ENCODE data around the gene SYTL2. TPM values are rescaled to one million over a fixed set of nuclear protein-coding genes. Genes with fewer than 3 reads are reported as not detected.
"Not testable (repeated sequence)": the region's sequence is repeated elsewhere in the genome, so short reads cannot be mapped to it uniquely, and the experiment has no call there.

SYTL2 gene
- total RNA-seq, 5 donors from 2014 or later (not counting 1 experiment from before 2014, with no cell fraction given), result 19.8 to 85.4 (median 31.3) TPM

GRCh38 chr11:85656777-85657176, 154.2 kb downstream of the SYTL2 start:
- Histone ChIP-seq H3K4me3 (ENCODE audit: control insufficient read depth in 1 of 2, extremely low read depth in 1 of 2, low read length in 1 of 2) (no peak overlapping the region), H3K36me3 (ENCODE audit: control insufficient read depth in 2 of 2, extremely low read depth in 1 of 2, insufficient read depth in 1 of 2, low read length in 1 of 2) (peaks cover under 1 to 42% of the 10 kb centered on the region in 2 donors), H3K9me3 (no peaks in the 10 kb centered on the region), H3K27ac (ENCODE audit: low read length) (no peak overlapping the region), H3K27me3 (replicated peaks in 1 of 2; ENCODE audit: control insufficient read depth in 2 of 2, extremely low read depth in 1 of 2, insufficient read depth in 2 of 2, low read length in 1 of 2) (no peaks in the 10 kb centered on the region), H3K4me1 (ENCODE audit: control insufficient read depth in 1 of 2, extremely low read depth in 1 of 2, insufficient read depth in 2 of 2, low read length in 2 of 2) (peaks cover 0 to 11% of the 10 kb centered on the region in 2 experiments)
- Mint-ChIP-seq H3K4me3 (no peak overlapping the region), H3K36me3 (peaks cover 43% of the 10 kb centered on the region), H3K4me1 (peaks cover 48 to 60% (median 59%) of the 10 kb centered on the region in 3 donors), H3K9me3 (no peaks in the 10 kb centered on the region), H3K27ac (peak overlapping the region in 1 of 2 donors; percentile 52), H3K27me3 (no peaks in the 10 kb centered on the region)
- no peak for ATAC-seq (replicated peaks in 1 of 4)
- no CpG with 5 or more reads among the region's 1 CpG for WGBS (ENCODE audit: insufficient coverage)
- ChIA-PET CTCF (interaction anchor here (0.7 to 3.6 kb wide), 2 partner anchors 9 to 611 kb away, joined by 3 to 10 read pairs; partner anchors contain the start of gene TMEM126A (in 1 of the 2)), POLR2A (interaction anchor here in 1 of 2 donors (1.1 kb wide), 1 partner anchor 9 kb away, joined by 6 read pairs; the partner anchor contains the start of gene TMEM126A)
- DNase-seq, result no peak

GRCh38 chr11:85654343-85654742, 156.6 kb downstream of the SYTL2 start:
- CTCF ChIA-PET; H3K27ac ChIP-seq (ENCODE audit: low read length); H3K27me3 Mint-ChIP-seq; H3K9me3 Mint-ChIP-seq; ATAC-seq (replicated peaks in 1 of 4); H3K27me3 ChIP-seq (replicated peaks in 1 of 2; ENCODE audit: control insufficient read depth in 2 of 2, extremely low read depth in 1 of 2, insufficient read depth in 2 of 2, low read length in 1 of 2); H3K4me3 Mint-ChIP-seq; DNase-seq; H3K4me3 ChIP-seq (ENCODE audit: control insufficient read depth in 1 of 2, extremely low read depth in 1 of 2, low read length in 1 of 2); H3K4me1 ChIP-seq (ENCODE audit: control insufficient read depth in 1 of 2, extremely low read depth in 1 of 2, insufficient read depth in 2 of 2, low read length in 2 of 2); H3K9me3 ChIP-seq; H3K27ac Mint-ChIP-seq: not testable (repeated sequence)
- WGBS (ENCODE audit: insufficient coverage), result no CpG with 5 or more reads among the region's 4 CpGs
- POLR2A ChIA-PET, result interaction anchor here in 1 of 2 donors (1.0 kb wide), 1 partner anchor 9 kb away, joined by 3 read pairs; no protein-coding TSS in a partner anchor
- Mint-ChIP-seq H3K4me1 (peaks cover 40 to 51% (median 47%) of the 10 kb centered on the region in 3 donors), H3K36me3 (peaks cover 29% of the 10 kb centered on the region)
- peaks cover 4 to 44% of the 10 kb centered on the region in 2 donors for H3K36me3 ChIP-seq (ENCODE audit: control insufficient read depth in 2 of 2, extremely low read depth in 1 of 2, insufficient read depth in 1 of 2, low read length in 1 of 2)

GRCh38 chr11:85652786-85653447, 158.0 kb downstream of the SYTL2 start:
- ChIA-PET CTCF (interaction anchor here in 1 of 2 donors (1.3 kb wide), 1 partner anchor 15 kb away, joined by 3 read pairs; no protein-coding TSS in a partner anchor), POLR2A (interaction anchor here in 1 of 2 donors (1.0 kb wide), 1 partner anchor 11 kb away, joined by 3 read pairs; no protein-coding TSS in a partner anchor)
- Mint-ChIP-seq H3K27me3 (no peaks in the 10 kb centered on the region), H3K9me3 (no peaks in the 10 kb centered on the region), H3K27ac (peak overlapping the region in 1 of 2 donors; percentile 52), H3K36me3 (peaks cover 23% of the 10 kb centered on the region), H3K4me1 (peaks cover 45 to 51% (median 48%) of the 10 kb centered on the region in 3 donors), H3K4me3 (no peak overlapping the region)
- no peak overlapping the region for H3K27ac ChIP-seq (ENCODE audit: low read length)
- peaks cover 4 to 37% of the 10 kb centered on the region in 2 donors for H3K36me3 ChIP-seq (ENCODE audit: control insufficient read depth in 2 of 2, extremely low read depth in 1 of 2, insufficient read depth in 1 of 2, low read length in 1 of 2)
- no peaks in the 10 kb centered on the region for H3K9me3 ChIP-seq
- WGBS (ENCODE audit: insufficient coverage), result no CpG with 5 or more reads among the region's 3 CpGs
- no peak overlapping the region for H3K4me3 ChIP-seq (ENCODE audit: control insufficient read depth in 1 of 2, extremely low read depth in 1 of 2, low read length in 1 of 2)
- ATAC-seq (replicated peaks in 1 of 4) (no peak), DNase-seq (no peak)
- peaks cover 7 to 9% of the 10 kb centered on the region in 2 experiments for H3K4me1 ChIP-seq (ENCODE audit: control insufficient read depth in 1 of 2, extremely low read depth in 1 of 2, insufficient read depth in 2 of 2, low read length in 2 of 2)
- H3K27me3 ChIP-seq (replicated peaks in 1 of 2; ENCODE audit: control insufficient read depth in 2 of 2, extremely low read depth in 1 of 2, insufficient read depth in 2 of 2, low read length in 1 of 2), result no peaks in the 10 kb centered on the region

GRCh38 chr11:85651118-85651517, 159.8 kb downstream of the SYTL2 start:
- H3K27me3 Mint-ChIP-seq, result no peaks in the 10 kb centered on the region
- H3K4me1 Mint-ChIP-seq, result peaks cover 42 to 51% (median 46%) of the 10 kb centered on the region in 3 donors
- no peak overlapping the region for H3K4me3 Mint-ChIP-seq
- no peaks in the 10 kb centered on the region for H3K9me3 Mint-ChIP-seq
- POLR2A ChIA-PET, result interaction anchor here (0.5 to 0.7 kb wide), 2 partner anchors 18 to 204 kb away, joined by 4 to 5 read pairs; partner anchors contain the start of gene CCDC83 (in 1 of the 2)
- Histone ChIP-seq H3K4me1 (ENCODE audit: control insufficient read depth in 1 of 2, extremely low read depth in 1 of 2, insufficient read depth in 2 of 2, low read length in 2 of 2) (peaks cover 15 to 17% of the 10 kb centered on the region in 2 experiments), H3K27me3 (replicated peaks in 1 of 2; ENCODE audit: control insufficient read depth in 2 of 2, extremely low read depth in 1 of 2, insufficient read depth in 2 of 2, low read length in 1 of 2) (no peaks in the 10 kb centered on the region), H3K27ac (ENCODE audit: low read length) (no peak overlapping the region), H3K9me3 (no peaks in the 10 kb centered on the region), H3K36me3 (ENCODE audit: control insufficient read depth in 2 of 2, extremely low read depth in 1 of 2, insufficient read depth in 1 of 2, low read length in 1 of 2) (peaks cover 4 to 25% of the 10 kb centered on the region in 2 donors), H3K4me3 (ENCODE audit: control insufficient read depth in 1 of 2, extremely low read depth in 1 of 2, low read length in 1 of 2) (no peak overlapping the region)
- CTCF ChIA-PET, result interaction anchor here in 1 of 2 donors (0.6 kb wide), 1 partner anchor 14 kb away, joined by 7 read pairs; no protein-coding TSS in a partner anchor
- peaks cover 14% of the 10 kb centered on the region for H3K36me3 Mint-ChIP-seq
- no peak for DNase-seq
- H3K27ac Mint-ChIP-seq, result peak overlapping the region in 1 of 2 donors; percentile 36
- WGBS (ENCODE audit: insufficient coverage), result 88% methylated on average over 1 of the region's 1 CpG
- no peak for ATAC-seq (replicated peaks in 1 of 4)

- H3K4me3 ChIP-seq (ENCODE audit: control insufficient read depth in 1 of 2, extremely low read depth in 1 of 2, low read length in 1 of 2), result peak within 1 kb of the TSS; percentile 70 to 91
- H3K9me3 ChIP-seq, result no peaks in the 10 kb centered on the region
- Mint-ChIP-seq H3K9me3 (no peaks in the 10 kb centered on the region), H3K36me3 (peaks cover 7% of the 10 kb centered on the region), H3K4me1 (peaks cover 36 to 40% (median 37%) of the 10 kb centered on the region in 3 donors), H3K4me3 (peak within 1 kb of the TSS; percentile 87 to 97 (median 96)), H3K27ac (peak within 1 kb of the TSS; percentile 92 to 98), H3K27me3 (peaks cover 8 to 19% of the 10 kb centered on the region in 2 donors)
- peaks cover 2 to 4% of the 10 kb centered on the region in 2 experiments for H3K27me3 ChIP-seq (replicated peaks in 1 of 2; ENCODE audit: control insufficient read depth in 2 of 2, extremely low read depth in 1 of 2, insufficient read depth in 2 of 2, low read length in 1 of 2)
- H3K36me3 ChIP-seq (ENCODE audit: control insufficient read depth in 2 of 2, extremely low read depth in 1 of 2, insufficient read depth in 1 of 2, low read length in 1 of 2), result peaks cover 4 to 10% of the 10 kb centered on the region in 2 donors
- peak within 1 kb of the TSS; percentile 66 for H3K27ac ChIP-seq (ENCODE audit: low read length)
- POLR2A ChIA-PET, result interaction anchor here (0.6 to 3.6 kb wide), 20 partner anchors 9 to 619 kb away, joined by 3 to 36 read pairs (median 4); partner anchors contain the start of genes TMEM126B (in 2 of the 2), CREBZF (in 1 of the 2), DLG2 (in 1 of the 2) and PICALM (in 1 of the 2)
- ATAC-seq (replicated peaks in 1 of 4) (peak; percentile 99 to 100 (median 100)), DNase-seq (peak; percentile 77 to 94 (median 88))
- CTCF ChIA-PET, result interaction anchor here (0.6 to 2.0 kb wide), 10 partner anchors 10 to 512 kb away, joined by 3 to 21 read pairs (median 4); partner anchors contain the start of genes CREBZF (in 1 of the 2), DLG2 (in 1 of the 2) and TMEM126B (in 1 of the 2)
- WGBS (ENCODE audit: insufficient coverage), result under 1% methylated on average over 21 of the region's 33 CpGs
- H3K4me1 ChIP-seq (ENCODE audit: control insufficient read depth in 1 of 2, extremely low read depth in 1 of 2, insufficient read depth in 2 of 2, low read length in 2 of 2), result peaks cover 15 to 17% of the 10 kb centered on the region in 2 experiments
These were observed 163.2 kb downstream of the SYTL2 start, which contains the start of gene TMEM126A for GRCh38 chr11:85647604-85648299. Gene TMEM126A (plus strand): TSS chr11:85647967. CDS start chr11:85650256, 2,289 bp downstream.

Measured in T-cell (primary cell).